KOPT-K1 (cell line): Measurements from ENCODE around the gene HERC2.

Experiments used
- H3K27ac ChIP-seq: fragments of 200-600 bp; sonication (generic); 2 replicates; pipeline ENCODE4 v1.5.1; 2016; ENCODE audit warnings: antibody characterized with exemption, mild to moderate bottlenecking, low read depth, low read length; ENCODE audit not compliant: poor library complexity, severe bottlenecking
- H3K36me3 ChIP-seq: fragments of 200-600 bp; sonication (generic); 2 replicates; pipeline ENCODE4 v1.5.1; 2017; ENCODE audit warnings: antibody characterized with exemption, mild to moderate bottlenecking, low read length, moderate library complexity; ENCODE audit not compliant: insufficient read depth
- H3K9me3 ChIP-seq: fragments of 200-600 bp; sonication (generic); 2 replicates; pipeline ENCODE4 v1.5.1; 2017; ENCODE audit warnings: antibody characterized with exemption, low read length, mild to moderate bottlenecking; ENCODE audit not compliant: insufficient read depth, poor library complexity, severe bottlenecking

The HERC2 gene

GRCh38 chr15:28114721-28115622 is 207.0 kb downstream of the HERC2 start:
- Histone ChIP-seq H3K27ac (no peak overlapping the region), H3K9me3 (no peaks in the 10 kb centered on the region), H3K36me3 (peaks cover 64% of the 10 kb centered on the region)

DNA sequence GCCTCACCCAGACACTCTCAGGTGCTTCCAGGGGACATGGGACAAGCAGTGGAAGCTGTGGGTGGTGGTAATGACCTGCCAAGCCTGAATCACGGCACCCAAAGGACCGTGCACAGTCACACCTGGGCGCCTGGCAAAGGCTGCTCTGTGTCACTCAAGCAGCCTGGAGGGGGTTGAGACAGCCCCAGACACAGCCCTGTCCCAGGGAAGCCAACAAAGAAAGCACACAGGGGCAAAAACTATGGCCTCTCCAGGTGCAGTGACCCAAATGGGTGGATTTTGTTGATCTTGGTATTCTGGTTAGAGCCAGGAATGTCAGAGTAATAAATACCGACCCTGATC is 207.9 kb downstream of the HERC2 start:
- H3K9me3 ChIP-seq: no peaks in the 10 kb centered on the region
- peaks cover 60% of the 10 kb centered on the region for H3K36me3 ChIP-seq
- H3K27ac ChIP-seq: no peak overlapping the region

DNA sequence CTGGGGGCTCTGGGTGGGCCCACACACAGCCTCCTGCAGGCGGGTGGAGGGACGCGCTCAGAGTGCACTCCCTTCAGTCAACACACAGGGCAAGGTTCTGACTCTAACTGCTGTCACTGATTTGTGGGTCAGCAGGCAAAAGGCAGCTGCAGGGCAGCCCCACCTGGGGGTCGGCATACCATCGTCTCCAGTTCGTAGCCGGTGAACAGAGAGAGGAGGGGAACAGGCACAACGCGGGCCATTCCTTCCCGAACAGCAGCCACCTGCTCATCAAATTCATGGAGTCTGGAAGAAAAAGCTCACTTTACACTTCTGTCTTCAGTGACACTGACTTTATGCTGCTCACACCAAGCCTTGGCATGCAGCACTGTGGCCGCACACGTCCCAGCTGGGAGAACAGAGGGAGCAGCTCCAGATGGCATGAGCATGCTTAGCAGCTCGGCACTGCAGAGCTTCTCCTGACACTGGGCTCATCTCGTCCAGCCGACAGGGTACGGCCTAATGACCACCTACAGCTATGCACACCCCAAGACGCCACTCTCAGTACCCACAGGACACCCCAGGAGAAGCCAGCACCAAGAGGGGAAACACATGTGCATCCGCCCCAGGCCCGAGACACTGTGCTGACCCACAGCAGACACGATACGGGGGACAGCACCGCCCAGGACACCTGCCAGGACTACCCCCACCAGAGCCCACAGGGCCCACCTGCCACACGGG is 208.4 kb downstream of the HERC2 start:
- Histone ChIP-seq H3K9me3 (no peaks in the 10 kb centered on the region), H3K36me3 (peaks cover 60% of the 10 kb centered on the region), H3K27ac (no peak overlapping the region)

GRCh38 chr15:28112962-28113361 is 209.0 kb downstream of the HERC2 start:
- Histone ChIP-seq H3K27ac (no peak overlapping the region), H3K9me3 (no peaks in the 10 kb centered on the region), H3K36me3 (peaks cover 60% of the 10 kb centered on the region)

DNA sequence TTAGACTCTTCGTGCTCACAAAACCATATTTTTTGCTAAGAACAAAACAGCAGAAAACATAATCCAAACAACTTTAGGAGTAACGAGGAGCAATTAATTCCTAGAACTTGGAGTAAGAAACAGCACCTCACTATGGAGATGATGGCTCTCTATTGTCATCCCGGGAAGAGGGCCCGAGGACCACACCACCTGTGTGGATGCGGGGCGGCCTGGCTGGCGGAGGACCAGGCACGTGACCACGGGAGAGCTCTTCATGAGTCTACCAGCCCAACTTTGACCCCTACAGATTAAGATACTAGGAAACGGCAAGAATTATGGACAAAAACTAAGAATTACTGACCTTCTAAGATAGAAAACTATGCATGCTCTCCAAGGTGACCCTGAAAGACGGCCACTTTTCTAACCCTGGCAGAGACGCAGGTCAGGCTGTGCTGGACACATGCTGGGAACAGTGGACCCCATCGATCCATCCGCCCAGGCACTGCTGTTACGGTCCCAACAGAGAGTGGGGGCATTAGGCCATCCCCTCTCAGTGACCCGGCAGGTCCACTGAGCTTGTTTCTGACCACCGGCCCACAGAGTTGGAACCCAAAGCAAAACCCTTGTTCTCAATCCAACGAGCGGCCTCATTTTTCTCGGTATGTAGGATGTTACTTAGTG is 209.7 kb downstream of the HERC2 start:
- H3K27ac ChIP-seq: no peak overlapping the region
- H3K36me3 ChIP-seq: peaks cover 59% of the 10 kb centered on the region
- no peaks in the 10 kb centered on the region for H3K9me3 ChIP-seq

- H3K27ac ChIP-seq: no peak overlapping the region
- H3K9me3 ChIP-seq: no peaks in the 10 kb centered on the region
- H3K36me3 ChIP-seq: peaks cover 52% of the 10 kb centered on the region
Observed at GRCh38 chr15:28111543-28111942, 210.4 kb downstream of the HERC2 start.

DNA sequence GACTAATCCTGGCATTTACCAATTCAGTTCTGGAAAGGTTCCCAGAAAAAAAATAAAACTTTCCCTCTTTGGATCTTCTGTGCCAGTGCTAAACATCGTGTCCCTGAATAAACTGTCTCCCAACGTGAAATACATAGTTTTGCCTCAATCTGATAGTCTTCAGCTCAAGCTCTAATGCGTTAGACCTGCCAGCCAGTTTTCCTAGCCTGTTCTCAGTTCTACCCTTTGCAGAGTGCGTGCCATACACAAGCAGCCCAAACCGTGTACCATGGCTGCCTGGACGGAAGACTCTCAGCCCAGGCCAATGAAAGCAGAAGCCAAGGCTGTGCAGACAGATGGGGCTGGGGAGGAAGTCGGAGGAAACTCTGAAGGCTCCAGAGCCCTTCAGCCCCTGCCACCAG is 211.5 kb downstream of the HERC2 start:
- H3K36me3 ChIP-seq: peaks cover 42% of the 10 kb centered on the region
- H3K9me3 ChIP-seq: no peaks in the 10 kb centered on the region
- no peak overlapping the region for H3K27ac ChIP-seq

DNA sequence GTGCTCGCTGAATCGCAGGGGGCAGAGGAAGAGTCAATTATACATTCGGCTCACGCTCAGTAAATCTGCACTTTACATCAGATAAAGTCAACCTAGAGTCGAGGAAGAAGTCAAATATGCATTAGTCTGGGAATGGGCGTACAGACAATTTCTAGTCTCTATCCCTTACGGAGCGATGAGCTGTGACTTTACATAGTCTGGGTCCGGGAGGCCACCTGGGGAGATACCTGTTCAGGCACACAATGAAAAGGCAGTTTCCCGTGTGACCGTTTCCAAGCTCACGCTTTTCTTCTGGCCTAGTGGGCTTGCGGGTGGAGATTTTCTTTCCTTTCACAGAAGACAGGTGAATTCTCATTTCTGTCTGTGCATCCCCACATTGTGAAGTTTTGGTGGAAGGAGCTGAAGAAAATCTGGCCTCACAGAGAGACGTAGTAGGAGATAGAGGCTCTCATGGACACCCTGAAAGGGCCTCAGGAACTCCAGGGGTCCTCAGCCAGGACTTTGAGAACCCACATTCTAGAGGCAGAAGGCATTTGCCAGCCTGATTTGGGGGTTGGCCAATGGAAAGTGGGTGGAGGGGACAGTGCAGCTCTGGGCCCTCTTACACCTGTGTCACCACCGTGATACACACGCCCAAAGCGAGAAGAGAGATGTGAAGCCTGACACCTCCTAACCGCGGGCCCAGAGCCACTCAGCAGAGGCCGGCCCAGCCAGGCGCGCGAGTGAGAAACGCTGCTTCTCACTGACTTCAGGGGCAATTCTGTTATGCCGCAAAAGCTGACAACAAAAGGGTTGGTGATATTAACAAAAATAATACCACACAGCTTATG is 212.1 kb downstream of the HERC2 start:
- Histone ChIP-seq H3K36me3 (peaks cover 36% of the 10 kb centered on the region), H3K9me3 (no peaks in the 10 kb centered on the region), H3K27ac (no peak overlapping the region)

DNA sequence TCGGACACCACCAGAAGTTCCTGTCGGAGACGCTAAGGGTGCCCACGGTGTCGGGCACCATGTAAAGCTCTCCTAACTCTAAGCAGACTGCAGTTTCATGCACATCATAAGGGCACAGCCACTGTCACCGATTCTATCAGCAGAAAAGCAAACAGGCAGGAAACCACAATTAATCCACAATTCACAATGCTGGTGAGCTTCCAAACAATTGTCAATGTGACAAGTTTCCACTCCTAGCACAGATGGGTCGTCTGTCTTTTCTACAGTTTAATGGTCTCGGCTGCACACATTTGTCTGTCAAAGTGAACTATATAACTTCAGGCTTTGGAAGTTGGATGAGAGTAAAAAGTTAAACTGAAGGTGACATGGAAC is 214.1 kb downstream of the HERC2 start:
- H3K9me3 ChIP-seq: no peaks in the 10 kb centered on the region
- H3K36me3 ChIP-seq: peaks cover 16% of the 10 kb centered on the region
- no peak overlapping the region for H3K27ac ChIP-seq

DNA sequence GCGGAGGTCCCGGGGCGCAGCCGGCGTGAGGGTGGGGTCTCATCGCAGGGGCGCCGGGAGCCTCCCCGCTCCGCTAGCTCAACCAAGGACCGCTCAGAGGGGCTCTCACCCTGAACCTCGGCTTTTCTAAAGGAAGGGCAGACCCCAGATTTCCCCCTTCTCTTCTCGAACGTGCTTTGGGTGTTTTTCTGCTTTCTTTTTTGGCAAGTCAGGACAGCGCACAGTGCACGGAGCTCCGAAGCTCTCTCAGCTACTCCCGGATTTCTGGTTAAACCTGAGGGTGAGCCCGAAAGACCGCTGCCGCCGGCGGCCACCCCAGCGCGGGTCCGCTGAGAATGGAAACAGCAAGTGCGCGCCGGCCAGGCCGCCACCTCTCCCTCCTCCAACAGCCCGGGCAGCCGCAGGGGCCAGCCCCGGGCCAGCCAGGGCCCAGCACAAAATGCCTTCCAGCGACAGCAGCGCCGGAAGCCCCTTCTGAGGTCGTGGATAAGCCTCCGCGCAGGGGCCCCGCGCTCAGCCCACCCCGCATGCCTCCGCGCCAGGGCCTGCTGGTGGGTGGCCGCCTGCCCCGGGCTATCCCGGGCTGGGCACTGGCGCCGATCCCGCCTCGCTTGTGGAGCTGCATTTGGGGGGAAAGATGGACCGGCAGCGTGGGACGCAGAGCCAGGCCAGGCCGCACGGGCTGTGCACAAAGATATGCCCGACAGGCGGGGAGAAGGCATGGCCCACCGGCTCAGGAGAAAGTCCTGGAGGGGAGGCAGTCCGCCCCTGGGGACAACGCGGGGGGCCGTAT is 214.7 kb downstream of the HERC2 start:
- Histone ChIP-seq H3K27ac (no peak overlapping the region), H3K9me3 (no peaks in the 10 kb centered on the region), H3K36me3 (peaks cover 11% of the 10 kb centered on the region)

GRCh38 chr15:28106294-28107110 is 215.5 kb downstream of the HERC2 start:
- peaks cover 3% of the 10 kb centered on the region for H3K36me3 ChIP-seq
- no peak overlapping the region for H3K27ac ChIP-seq
- H3K9me3 ChIP-seq: no peaks in the 10 kb centered on the region

- Histone ChIP-seq H3K27ac (no peak overlapping the region), H3K36me3 (no peaks in the 10 kb centered on the region), H3K9me3 (no peaks in the 10 kb centered on the region)
Observed at GRCh38 chr15:28105793-28106192, 216.2 kb downstream of the HERC2 start.

- H3K9me3 ChIP-seq: no peaks in the 10 kb centered on the region
- no peaks in the 10 kb centered on the region for H3K36me3 ChIP-seq
- H3K27ac ChIP-seq: no peak overlapping the region
Observed at GRCh38 chr15:28105224-28105791, 216.7 kb downstream of the HERC2 start.
